DOHH2 (cell line): ENCODE measurements around the gene MKNK2.

ENCODE experiments used
- EZH2phosphoT487 ChIP-seq: fragments of 200-600 bp; sonication (generic); IDR thresholded peaks from 2 replicates; pipeline ENCODE4 v1.6.1; 2017; ENCODE audit warnings: borderline replicate concordance, mild to moderate bottlenecking, antibody characterized with exemption, low read length, moderate library complexity, mixed read lengths
- TF ChIP-seq, protein P1 (sequence below): fragments of 200-600 bp; sonication (generic); IDR thresholded peaks from one replicate; pipeline ENCODE4 v1.5.1; 2014; ENCODE audit warnings: antibody characterized with exemption, mild to moderate bottlenecking, low read depth, low read length; ENCODE audit not compliant: poor library complexity, severe bottlenecking

DNA sequence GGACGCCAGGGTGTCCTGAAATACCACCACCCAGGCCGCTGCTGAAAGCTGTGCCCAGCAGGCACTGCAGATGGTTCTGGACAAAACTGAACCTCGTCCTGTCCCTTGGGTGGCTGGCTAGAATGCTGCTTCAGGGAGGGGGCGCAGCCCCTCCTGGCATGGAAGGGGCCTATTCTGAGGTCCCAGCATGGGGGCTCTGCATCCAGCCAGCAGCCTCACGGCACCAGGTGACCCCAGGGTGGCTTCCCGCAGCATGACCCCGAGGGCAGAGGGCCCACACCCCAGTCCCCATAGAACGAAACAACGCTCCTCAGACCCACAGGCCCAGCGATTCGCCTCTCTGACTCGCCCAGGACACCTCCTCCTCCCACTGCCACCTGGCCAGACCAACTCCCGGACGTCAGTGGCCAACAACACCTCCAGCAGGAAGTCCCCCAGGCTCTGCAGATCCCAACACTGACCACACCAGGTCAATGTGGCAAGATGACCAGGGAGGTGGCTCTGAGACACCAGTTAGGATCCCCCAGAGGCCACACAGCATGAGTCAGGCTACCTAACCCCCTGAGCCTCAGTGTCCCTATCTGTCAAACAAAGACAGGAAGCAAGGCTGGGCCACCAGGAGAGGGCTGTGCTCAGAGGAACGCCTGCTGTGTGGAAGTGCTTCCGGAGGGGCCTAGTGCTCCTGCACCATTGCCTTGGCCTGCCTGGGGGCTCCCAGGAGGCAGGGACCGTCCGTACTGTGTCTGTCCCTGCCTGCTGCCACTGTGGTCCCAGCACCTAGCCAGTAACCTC is 6.1 kb downstream of the MKNK2 start:
- TF ChIP-seq, protein P1, sequence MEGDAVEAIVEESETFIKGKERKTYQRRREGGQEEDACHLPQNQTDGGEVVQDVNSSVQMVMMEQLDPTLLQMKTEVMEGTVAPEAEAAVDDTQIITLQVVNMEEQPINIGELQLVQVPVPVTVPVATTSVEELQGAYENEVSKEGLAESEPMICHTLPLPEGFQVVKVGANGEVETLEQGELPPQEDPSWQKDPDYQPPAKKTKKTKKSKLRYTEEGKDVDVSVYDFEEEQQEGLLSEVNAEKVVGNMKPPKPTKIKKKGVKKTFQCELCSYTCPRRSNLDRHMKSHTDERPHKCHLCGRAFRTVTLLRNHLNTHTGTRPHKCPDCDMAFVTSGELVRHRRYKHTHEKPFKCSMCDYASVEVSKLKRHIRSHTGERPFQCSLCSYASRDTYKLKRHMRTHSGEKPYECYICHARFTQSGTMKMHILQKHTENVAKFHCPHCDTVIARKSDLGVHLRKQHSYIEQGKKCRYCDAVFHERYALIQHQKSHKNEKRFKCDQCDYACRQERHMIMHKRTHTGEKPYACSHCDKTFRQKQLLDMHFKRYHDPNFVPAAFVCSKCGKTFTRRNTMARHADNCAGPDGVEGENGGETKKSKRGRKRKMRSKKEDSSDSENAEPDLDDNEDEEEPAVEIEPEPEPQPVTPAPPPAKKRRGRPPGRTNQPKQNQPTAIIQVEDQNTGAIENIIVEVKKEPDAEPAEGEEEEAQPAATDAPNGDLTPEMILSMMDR, result no peak
- no peak for TF ChIP-seq EZH2phosphoT487
